GM23338 (cell line): ENCODE results near the gene CNOT6. TPM values are rescaled to one million over a fixed set of nuclear protein-coding genes. Genes with fewer than 3 reads are reported as not detected.

Source experiments
- ATAC-seq: fragments of 200-7000 bp; cut with Tn5 transposase; 3 replicates; pipeline ENCODE4 v1.9.1; 2020
- DNase-seq: peaks from one replicate; pipeline ENCODE4 v3.0.0-alpha.2; 2015; ENCODE audit warnings: low spot score
- H2AFZ ChIP-seq: fragments of 200-600 bp; sonication (generic); 2 replicates; pipeline ENCODE4 v1.8.0; 2016; ENCODE audit warnings: antibody characterized with exemption, mild to moderate bottlenecking, moderate library complexity
- H3F3A ChIP-seq: fragments of 200-600 bp; sonication (generic); replicated peaks from 2 replicates; pipeline ENCODE4 v1.8.0; 2017; ENCODE audit warnings: antibody characterized with exemption, mixed run types, low read depth
- H3K27ac ChIP-seq: fragments of 200-600 bp; sonication (generic); 2 replicates; pipeline ENCODE4 v1.6.1; 2016; ENCODE audit warnings: low read depth
- H3K27me3 ChIP-seq: fragments of 200-600 bp; sonication (generic); 2 replicates; pipeline ENCODE4 v1.8.0; 2016; ENCODE audit warnings: mild to moderate bottlenecking, mixed run types, moderate library complexity; ENCODE audit not compliant: insufficient read depth
- H3K36me3 ChIP-seq: fragments of 200-600 bp; sonication (generic); 2 replicates; pipeline ENCODE4 v1.8.0; 2016; ENCODE audit warnings: mild to moderate bottlenecking; ENCODE audit not compliant: insufficient read depth
- H3K4me1 ChIP-seq: fragments of 200-600 bp; sonication (generic); 2 replicates; pipeline ENCODE4 v1.8.0; 2016; ENCODE audit warnings: mild to moderate bottlenecking, moderate library complexity; ENCODE audit not compliant: insufficient read depth
- H3K4me2 ChIP-seq: fragments of 200-600 bp; sonication (generic); 2 replicates; pipeline ENCODE4 v1.7.1; 2017; ENCODE audit warnings: mixed run types
- H3K4me3 ChIP-seq: fragments of 200-600 bp; sonication (generic); 2 replicates; pipeline ENCODE4 v1.6.1; 2016; ENCODE audit warnings: mixed run types
- H3K79me2 ChIP-seq: fragments of 200-600 bp; sonication (generic); replicated peaks from 2 replicates; pipeline ENCODE4 v1.8.0; 2017; ENCODE audit warnings: mild to moderate bottlenecking; ENCODE audit not compliant: insufficient read depth
- H3K9me2 ChIP-seq: fragments of 200-600 bp; sonication (generic); 2 replicates; pipeline ENCODE4 v1.8.0; 2017; ENCODE audit not compliant: insufficient read depth
- H4K20me1 ChIP-seq: fragments of 200-600 bp; sonication (generic); replicated peaks from 2 replicates; pipeline ENCODE4 v1.8.0; 2017; ENCODE audit warnings: mild to moderate bottlenecking; ENCODE audit not compliant: insufficient read depth
- H3K27ac Mint-ChIP-seq: 2 replicates; pipeline ENCODE4 v1.8.0; 2020; ENCODE audit warnings: inconsistent platforms, mild to moderate bottlenecking, moderate library complexity, mixed read lengths
- H3K27me3 Mint-ChIP-seq: 3 replicates; pipeline ENCODE4 v1.8.0; 2022; ENCODE audit warnings: low read depth, mild to moderate bottlenecking, moderate library complexity, mixed read lengths, inconsistent platforms; ENCODE audit not compliant: insufficient read depth, poor library complexity
- H3K36me3 Mint-ChIP-seq: 3 replicates; pipeline ENCODE4 v1.8.0; 2021; ENCODE audit warnings: low read depth, mild to moderate bottlenecking, inconsistent platforms, moderate library complexity, mixed read lengths
- H3K4me1 Mint-ChIP-seq: 3 replicates; pipeline ENCODE4 v1.8.0; 2020; ENCODE audit warnings: mild to moderate bottlenecking, inconsistent platforms, mixed read lengths
- H3K4me3 Mint-ChIP-seq: 3 replicates; pipeline ENCODE4 v1.8.0; 2021; ENCODE audit warnings: moderate library complexity, mild to moderate bottlenecking, inconsistent platforms, mixed read lengths
- H3K9me3 Mint-ChIP-seq: 3 replicates; pipeline ENCODE4 v1.8.0; 2020; ENCODE audit warnings: moderate library complexity, mild to moderate bottlenecking, inconsistent platforms, mixed read lengths
- CREB1 ChIP-seq: fragments of 250-450 bp; sonication (Bioruptor Pico); IDR thresholded peaks from 2 replicates; pipeline ENCODE4 v1.5.0; 2020; ENCODE audit warnings: low read depth, mild to moderate bottlenecking, moderate library complexity
- EZH2 ChIP-seq: fragments of 200-600 bp; sonication (generic); IDR thresholded peaks from one replicate; pipeline ENCODE4 v1.8.0; 2017; ENCODE audit warnings: antibody characterized with exemption, mild to moderate bottlenecking, low read depth; ENCODE audit not compliant: unreplicated experiment
- EZH2phosphoT487 ChIP-seq: fragments of 200-600 bp; sonication (generic); IDR thresholded peaks from one replicate; pipeline ENCODE4 v1.8.1; 2018; ENCODE audit warnings: antibody characterized with exemption; ENCODE audit not compliant: unreplicated experiment
- JUNB ChIP-seq: IDR thresholded peaks from one replicate; pipeline ENCODE4 v1.6.1; 2016; ENCODE audit warnings: antibody characterized with exemption; ENCODE audit not compliant: unreplicated experiment
- NANOG ChIP-seq: IDR thresholded peaks from 2 replicates; pipeline ENCODE4 v1.6.1; 2016; ENCODE audit warnings: antibody characterized with exemption, borderline replicate concordance
- POLR2AphosphoS5 ChIP-seq: IDR thresholded peaks from 2 replicates; pipeline ENCODE4 v1.6.1; 2016; ENCODE audit warnings: antibody characterized with exemption, low read depth
- REST ChIP-seq: IDR thresholded peaks from one replicate; pipeline ENCODE4 v1.6.1; 2018; ENCODE audit warnings: antibody characterized with exemption; ENCODE audit not compliant: unreplicated experiment
- STAT1 ChIP-seq: IDR thresholded peaks from one replicate; pipeline ENCODE4 v1.6.1; 2016; ENCODE audit warnings: antibody characterized with exemption; ENCODE audit not compliant: unreplicated experiment
- ZNF114 ChIP-seq: fragments of 250-450 bp; sonication (Bioruptor Pico); IDR thresholded peaks from 2 replicates; pipeline ENCODE4 v1.5.0; 2020; ENCODE audit warnings: mild to moderate bottlenecking, moderate library complexity
- ZNF331 ChIP-seq: fragments of 250-450 bp; sonication (Bioruptor Pico); IDR thresholded peaks from 2 replicates; pipeline ENCODE4 v1.5.0; 2020; ENCODE audit warnings: low read depth, mild to moderate bottlenecking, moderate library complexity
- polyA plus RNA-seq: library from polyadenylated mRNA; unstranded; fragments of >200 nt; fragmentation: Nextera tagmentation; extraction: Ambion mirVana; gene quantifications from 2 replicates; pipeline ENCODE4 v1.2.1, GENCODE V29; 2016
- total RNA-seq: library from RNA; depleted of rRNA; stranded (reverse); fragments of >200 nt; shearing (Covaris generic); gene quantifications from 2 replicates; pipeline ENCODE4 v1.2.3, GENCODE V29; 2014
- TF ChIP-seq, protein P1 (sequence below): IDR thresholded peaks from 2 replicates; pipeline ENCODE4 v1.6.1; 2016; ENCODE audit warnings: antibody characterized with exemption
- TF ChIP-seq, protein P2 (sequence below): fragments of 250-450 bp; sonication (Bioruptor Pico); IDR thresholded peaks from 2 replicates; pipeline ENCODE4 v1.5.0; 2020; ENCODE audit warnings: mild to moderate bottlenecking, moderate library complexity
- TF ChIP-seq, protein P3 (sequence below), 2 experiments: fragments of 200-600 bp in 1 of 2; sonication (generic) in 1 of 2; conservative IDR thresholded peaks; 2 replicates each; pipeline versions ENCODE4 v1.5.1 to v1.6.1; 2016 to 2017; ENCODE audit warnings: antibody characterized with exemption in 2 of 2, low read depth in 2 of 2, mild to moderate bottlenecking in 2 of 2, moderate library complexity in 1 of 2

CNOT6 gene
- total and polyA plus RNA-seq, 2 experiments from 2014 or later, result 14.6 to 38.7 TPM

DNA sequence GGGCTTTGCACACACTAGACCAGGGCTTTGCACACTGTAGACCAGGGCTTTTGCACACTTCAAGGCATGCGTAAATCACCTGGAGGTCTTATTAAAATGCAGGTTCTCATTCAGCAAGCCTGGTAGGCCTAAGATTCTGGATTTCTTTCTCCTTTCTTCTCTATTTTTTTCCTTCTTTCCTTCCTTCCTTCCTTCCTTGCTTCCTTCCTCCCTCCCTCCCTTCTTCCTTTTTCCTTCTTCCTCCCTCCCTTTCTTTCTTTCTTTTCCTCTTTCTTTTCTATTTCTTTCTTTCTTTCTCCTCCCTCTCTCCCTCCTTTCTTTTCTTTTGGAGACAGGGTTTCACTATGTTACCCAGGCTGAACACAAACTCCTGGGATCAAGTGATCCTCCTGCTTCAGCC is 24.3 kb upstream of the CNOT6 start:
- no peaks in the 10 kb centered on the region for H3K36me3 ChIP-seq
- no peak overlapping the region for H2AFZ ChIP-seq
- H4K20me1 ChIP-seq, result no peaks in the 10 kb centered on the region
- H3K27ac ChIP-seq, result no peak overlapping the region
- ATAC-seq (no peak), DNase-seq (no peak)
- no peaks in the 10 kb centered on the region for H3K4me1 ChIP-seq
- H3K27me3 Mint-ChIP-seq, result peaks cover 5% of the 10 kb centered on the region
- no peak overlapping the region for H3K4me3 ChIP-seq
- TF ChIP-seq, protein P1, sequence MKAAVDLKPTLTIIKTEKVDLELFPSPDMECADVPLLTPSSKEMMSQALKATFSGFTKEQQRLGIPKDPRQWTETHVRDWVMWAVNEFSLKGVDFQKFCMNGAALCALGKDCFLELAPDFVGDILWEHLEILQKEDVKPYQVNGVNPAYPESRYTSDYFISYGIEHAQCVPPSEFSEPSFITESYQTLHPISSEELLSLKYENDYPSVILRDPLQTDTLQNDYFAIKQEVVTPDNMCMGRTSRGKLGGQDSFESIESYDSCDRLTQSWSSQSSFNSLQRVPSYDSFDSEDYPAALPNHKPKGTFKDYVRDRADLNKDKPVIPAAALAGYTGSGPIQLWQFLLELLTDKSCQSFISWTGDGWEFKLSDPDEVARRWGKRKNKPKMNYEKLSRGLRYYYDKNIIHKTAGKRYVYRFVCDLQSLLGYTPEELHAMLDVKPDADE, result no peak
- TF ChIP-seq EZH2 (no peak), ZNF114 (CRISPR knock-in tag) (no peak), STAT1 (no peak), EZH2phosphoT487 (no peak), ZNF331 (CRISPR knock-in tag) (no peak), POLR2AphosphoS5 (no peak), JUNB (no peak), CREB1 (CRISPR knock-in tag) (no peak), NANOG (no peak), REST (no peak)
- TF ChIP-seq, protein P2, sequence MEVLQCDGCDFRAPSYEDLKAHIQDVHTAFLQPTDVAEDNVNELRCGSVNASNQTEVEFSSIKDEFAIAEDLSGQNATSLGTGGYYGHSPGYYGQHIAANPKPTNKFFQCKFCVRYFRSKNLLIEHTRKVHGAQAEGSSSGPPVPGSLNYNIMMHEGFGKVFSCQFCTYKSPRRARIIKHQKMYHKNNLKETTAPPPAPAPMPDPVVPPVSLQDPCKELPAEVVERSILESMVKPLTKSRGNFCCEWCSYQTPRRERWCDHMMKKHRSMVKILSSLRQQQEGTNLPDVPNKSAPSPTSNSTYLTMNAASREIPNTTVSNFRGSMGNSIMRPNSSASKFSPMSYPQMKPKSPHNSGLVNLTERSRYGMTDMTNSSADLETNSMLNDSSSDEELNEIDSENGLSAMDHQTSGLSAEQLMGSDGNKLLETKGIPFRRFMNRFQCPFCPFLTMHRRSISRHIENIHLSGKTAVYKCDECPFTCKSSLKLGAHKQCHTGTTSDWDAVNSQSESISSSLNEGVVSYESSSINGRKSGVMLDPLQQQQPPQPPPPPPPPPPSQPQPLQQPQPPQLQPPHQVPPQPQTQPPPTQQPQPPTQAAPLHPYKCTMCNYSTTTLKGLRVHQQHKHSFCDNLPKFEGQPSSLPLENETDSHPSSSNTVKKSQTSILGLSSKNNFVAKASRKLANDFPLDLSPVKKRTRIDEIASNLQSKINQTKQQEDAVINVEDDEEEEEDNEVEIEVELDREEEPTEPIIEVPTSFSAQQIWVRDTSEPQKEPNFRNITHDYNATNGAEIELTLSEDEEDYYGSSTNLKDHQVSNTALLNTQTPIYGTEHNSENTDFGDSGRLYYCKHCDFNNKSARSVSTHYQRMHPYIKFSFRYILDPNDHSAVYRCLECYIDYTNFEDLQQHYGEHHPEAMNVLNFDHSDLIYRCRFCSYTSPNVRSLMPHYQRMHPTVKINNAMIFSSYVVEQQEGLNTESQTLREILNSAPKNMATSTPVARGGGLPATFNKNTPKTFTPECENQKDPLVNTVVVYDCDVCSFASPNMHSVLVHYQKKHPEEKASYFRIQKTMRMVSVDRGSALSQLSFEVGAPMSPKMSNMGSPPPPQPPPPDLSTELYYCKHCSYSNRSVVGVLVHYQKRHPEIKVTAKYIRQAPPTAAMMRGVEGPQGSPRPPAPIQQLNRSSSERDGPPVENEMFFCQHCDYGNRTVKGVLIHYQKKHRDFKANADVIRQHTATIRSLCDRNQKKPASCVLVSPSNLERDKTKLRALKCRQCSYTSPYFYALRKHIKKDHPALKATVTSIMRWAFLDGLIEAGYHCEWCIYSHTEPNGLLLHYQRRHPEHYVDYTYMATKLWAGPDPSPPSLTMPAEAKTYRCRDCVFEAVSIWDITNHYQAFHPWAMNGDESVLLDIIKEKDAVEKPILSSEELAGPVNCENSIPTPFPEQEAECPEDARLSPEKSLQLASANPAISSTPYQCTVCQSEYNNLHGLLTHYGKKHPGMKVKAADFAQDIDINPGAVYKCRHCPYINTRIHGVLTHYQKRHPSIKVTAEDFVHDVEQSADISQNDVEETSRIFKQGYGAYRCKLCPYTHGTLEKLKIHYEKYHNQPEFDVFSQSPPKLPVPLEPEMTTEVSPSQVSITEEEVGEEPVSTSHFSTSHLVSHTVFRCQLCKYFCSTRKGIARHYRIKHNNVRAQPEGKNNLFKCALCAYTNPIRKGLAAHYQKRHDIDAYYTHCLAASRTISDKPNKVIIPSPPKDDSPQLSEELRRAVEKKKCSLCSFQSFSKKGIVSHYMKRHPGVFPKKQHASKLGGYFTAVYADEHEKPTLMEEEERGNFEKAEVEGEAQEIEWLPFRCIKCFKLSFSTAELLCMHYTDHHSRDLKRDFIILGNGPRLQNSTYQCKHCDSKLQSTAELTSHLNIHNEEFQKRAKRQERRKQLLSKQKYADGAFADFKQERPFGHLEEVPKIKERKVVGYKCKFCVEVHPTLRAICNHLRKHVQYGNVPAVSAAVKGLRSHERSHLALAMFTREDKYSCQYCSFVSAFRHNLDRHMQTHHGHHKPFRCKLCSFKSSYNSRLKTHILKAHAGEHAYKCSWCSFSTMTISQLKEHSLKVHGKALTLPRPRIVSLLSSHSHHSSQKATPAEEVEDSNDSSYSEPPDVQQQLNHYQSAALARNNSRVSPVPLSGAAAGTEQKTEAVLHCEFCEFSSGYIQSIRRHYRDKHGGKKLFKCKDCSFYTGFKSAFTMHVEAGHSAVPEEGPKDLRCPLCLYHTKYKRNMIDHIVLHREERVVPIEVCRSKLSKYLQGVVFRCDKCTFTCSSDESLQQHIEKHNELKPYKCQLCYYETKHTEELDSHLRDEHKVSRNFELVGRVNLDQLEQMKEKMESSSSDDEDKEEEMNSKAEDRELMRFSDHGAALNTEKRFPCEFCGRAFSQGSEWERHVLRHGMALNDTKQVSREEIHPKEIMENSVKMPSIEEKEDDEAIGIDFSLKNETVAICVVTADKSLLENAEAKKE (CRISPR knock-in tag), result no peak
- TF ChIP-seq, protein P3, sequence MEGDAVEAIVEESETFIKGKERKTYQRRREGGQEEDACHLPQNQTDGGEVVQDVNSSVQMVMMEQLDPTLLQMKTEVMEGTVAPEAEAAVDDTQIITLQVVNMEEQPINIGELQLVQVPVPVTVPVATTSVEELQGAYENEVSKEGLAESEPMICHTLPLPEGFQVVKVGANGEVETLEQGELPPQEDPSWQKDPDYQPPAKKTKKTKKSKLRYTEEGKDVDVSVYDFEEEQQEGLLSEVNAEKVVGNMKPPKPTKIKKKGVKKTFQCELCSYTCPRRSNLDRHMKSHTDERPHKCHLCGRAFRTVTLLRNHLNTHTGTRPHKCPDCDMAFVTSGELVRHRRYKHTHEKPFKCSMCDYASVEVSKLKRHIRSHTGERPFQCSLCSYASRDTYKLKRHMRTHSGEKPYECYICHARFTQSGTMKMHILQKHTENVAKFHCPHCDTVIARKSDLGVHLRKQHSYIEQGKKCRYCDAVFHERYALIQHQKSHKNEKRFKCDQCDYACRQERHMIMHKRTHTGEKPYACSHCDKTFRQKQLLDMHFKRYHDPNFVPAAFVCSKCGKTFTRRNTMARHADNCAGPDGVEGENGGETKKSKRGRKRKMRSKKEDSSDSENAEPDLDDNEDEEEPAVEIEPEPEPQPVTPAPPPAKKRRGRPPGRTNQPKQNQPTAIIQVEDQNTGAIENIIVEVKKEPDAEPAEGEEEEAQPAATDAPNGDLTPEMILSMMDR (conservative IDR thresholded peaks at IDR 0.05; ENCODE audit: low read depth in 2 of 2), result no peak
- no peak overlapping the region for H3K4me2 ChIP-seq
- no peaks in the 10 kb centered on the region for H3K79me2 ChIP-seq
- H3K4me1 Mint-ChIP-seq, result peaks cover 9% of the 10 kb centered on the region; the same call in 2 of the 3 replicates
- no peaks in the 10 kb centered on the region for H3K9me2 ChIP-seq
- no peak overlapping the region for H3K4me3 Mint-ChIP-seq
- H3K27ac Mint-ChIP-seq, result no peak overlapping the region
- no peaks in the 10 kb centered on the region for H3K27me3 ChIP-seq
- H3F3A ChIP-seq, result no peaks in the 10 kb centered on the region; the same call in 1 of the 2 replicates
- H3K36me3 Mint-ChIP-seq, result no peaks in the 10 kb centered on the region; the same call in 1 of the 3 replicates
- no peaks in the 10 kb centered on the region for H3K9me3 Mint-ChIP-seq
